ENCODE data around the gene MIGA1. TPM values are rescaled to one million over a fixed set of nuclear protein-coding genes. Genes with fewer than 3 reads are reported as not detected.
"Not testable (repeated sequence)": the region's sequence is repeated elsewhere in the genome, so short reads cannot be mapped to it uniquely, and the experiment has no call there.

Gene MIGA1
- polyA plus RNA-seq, 2 of the 4 experiments (the other 2 are of a cell fraction), result 6.5 to 7.4 TPM

- peak; percentile 35 for TF ChIP-seq CTCF (IDR thresholded peaks at IDR 0.05)
- TF ChIP-seq RAD21 (conservative IDR thresholded peaks at IDR 0.05 in 1 of 2, IDR thresholded peaks at IDR 0.05 in 1 of 2), result peak; percentile 31 to 34; a peak in 2 of 5 replicates
- TF ChIP-seq CHD2 (IDR thresholded peaks at IDR 0.05; ENCODE audit: low read length, partially characterized antibody), result no peak
- Histone ChIP-seq H3K9me3 (no peaks in the 10 kb centered on the region), H3K4me1 (peaks cover 14% of the 10 kb centered on the region; the same call in 1 of the 3 replicates), H3K4me2 (no peak overlapping the region), H3K27ac (no peak overlapping the region), H3K4me3 (no peak overlapping the region)
- ChIA-PET POLR2A (no interaction called here), CTCF (interaction anchor here (0.6 to 1.9 kb wide), 5 partner anchors 13 to 1494 kb away, joined by 3 to 7 read pairs (median 3); no protein-coding TSS in a partner anchor)
- peak; percentile 47 to 73; a peak in 3 of 6 replicates for ATAC-seq
- peak in 1 of 2 experiments; percentile 68 for DNase-seq (ENCODE audit: low read depth in 1 of 2, low spot score in 1 of 2)
- WGBS (ENCODE audit: missing lambda C conversion rate), result 56% methylated on average over 10 of the region's 10 CpGs
- no peak for FAIRE-seq
Measured at GRCh38 chr1:77825131-77825709, 45.8 kb downstream of the MIGA1 start.

DNA sequence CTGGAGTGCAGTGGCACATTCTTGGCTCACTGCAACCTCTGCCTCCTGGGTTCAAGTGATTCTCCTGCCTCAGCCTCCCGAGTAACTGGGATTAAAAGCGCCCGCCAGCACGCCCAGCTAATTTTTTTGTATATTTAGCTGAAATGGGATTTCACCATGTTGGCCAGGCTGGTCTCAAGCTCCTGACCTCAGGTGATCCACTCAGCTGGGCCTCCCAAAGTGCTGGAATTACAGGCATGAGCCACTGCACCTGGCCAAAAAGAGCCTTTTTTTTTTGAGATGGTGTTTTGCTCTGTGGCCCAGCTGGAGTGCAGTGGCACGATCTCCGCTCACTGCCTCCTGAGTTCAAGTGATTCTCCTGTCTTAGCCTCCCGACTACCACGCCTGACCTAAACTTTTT is 47.4 kb downstream of the MIGA1 start:
- H3K9me3 ChIP-seq; FAIRE-seq; ATAC-seq; H3K4me3 ChIP-seq; H3K27ac ChIP-seq; DNase-seq (ENCODE audit: low read depth in 1 of 2, low spot score in 1 of 2); H3K4me2 ChIP-seq; POLR2A ChIA-PET: not testable (repeated sequence)
- peaks cover 17% of the 10 kb centered on the region; the same call in 2 of the 3 replicates for H3K4me1 ChIP-seq
- WGBS (ENCODE audit: missing lambda C conversion rate), result 99% methylated on average over 8 of the region's 8 CpGs
- CTCF ChIA-PET, result interaction anchor here (0.6 to 0.7 kb wide), 2 partner anchors 397 to 768 kb away, joined by 3 to 4 read pairs; no protein-coding TSS in a partner anchor

GRCh38 chr1:77828098-77828497 is 48.6 kb downstream of the MIGA1 start:
- ATAC-seq (no peak), FAIRE-seq (no peak), DNase-seq (ENCODE audit: low read depth in 1 of 2, low spot score in 1 of 2) (no peak)
- no peak overlapping the region for H3K27ac ChIP-seq
- TF ChIP-seq ESRRA (IDR thresholded peaks at IDR 0.05; ENCODE audit: borderline replicate concordance, low read length), result no peak
- TF ChIP-seq GATA3 (IDR thresholded peaks at IDR 0.05; ENCODE audit: borderline replicate concordance), result no peak
- TF ChIP-seq TP53 (CRISPR knock-in tag; IDR thresholded peaks at IDR 0.05), result no peak
- no peak overlapping the region for H3K4me2 ChIP-seq
- CTCF ChIA-PET, result interaction anchor here (0.7 to 0.8 kb wide), 2 partner anchors 10 to 72 kb away, joined by 3 read pairs; no protein-coding TSS in a partner anchor
- H3K4me1 ChIP-seq, result peaks cover 30% of the 10 kb centered on the region
- 100% methylated on average over 1 of the region's 1 CpG for WGBS (ENCODE audit: missing lambda C conversion rate)
- POLR2A ChIA-PET, result no interaction called here
- H3K4me3 ChIP-seq, result no peak overlapping the region
- no peaks in the 10 kb centered on the region for H3K9me3 ChIP-seq

- no CpG with 5 or more reads among the region's 1 CpG for WGBS (ENCODE audit: missing lambda C conversion rate)
- TF ChIP-seq ESRRA (IDR thresholded peaks at IDR 0.05; ENCODE audit: borderline replicate concordance, low read length), result no peak
- TF ChIP-seq NFE2L2 (conservative IDR thresholded peaks at IDR 0.05; ENCODE audit: low read length), result no peak
- TF ChIP-seq ZC3H11A (IDR thresholded peaks at IDR 0.05), result no peak
- no peak for TF ChIP-seq EHMT2 (IDR thresholded peaks at IDR 0.05; ENCODE audit: low read depth)
- no peak for TF ChIP-seq RAD21 (conservative IDR thresholded peaks at IDR 0.05 in 1 of 2, IDR thresholded peaks at IDR 0.05 in 1 of 2)
- no peak for TF ChIP-seq CBX2 (IDR thresholded peaks at IDR 0.05; ENCODE audit: borderline replicate concordance, low read depth)
- FAIRE-seq, result no peak
- H3K27ac ChIP-seq, result no peak overlapping the region
- H3K9me3 ChIP-seq, result no peaks in the 10 kb centered on the region
- peaks cover 39% of the 10 kb centered on the region for H3K4me1 ChIP-seq
- ChIA-PET POLR2A (no interaction called here), CTCF (no interaction called here)
- no peak overlapping the region for H3K4me3 ChIP-seq
- H3K4me2 ChIP-seq, result no peak overlapping the region
- no peak for ATAC-seq
- DNase-seq (ENCODE audit: low read depth in 1 of 2, low spot score in 1 of 2), result no peak
Measured at GRCh38 chr1:77829851-77830250, 50.4 kb downstream of the MIGA1 start.

GRCh38 chr1:77830946-77831345 is 51.5 kb downstream of the MIGA1 start:
- ATAC-seq (no peak), DNase-seq (ENCODE audit: low read depth in 1 of 2, low spot score in 1 of 2) (no peak), FAIRE-seq (no peak)
- no peak overlapping the region for H3K4me3 ChIP-seq
- POLR2A ChIA-PET, result no interaction called here
- WGBS (ENCODE audit: missing lambda C conversion rate), result 99% methylated on average over 3 of the region's 3 CpGs
- H3K9me3 ChIP-seq, result no peaks in the 10 kb centered on the region
- H3K27ac ChIP-seq, result no peak overlapping the region; a peak in 1 of 6 replicates
- CTCF ChIA-PET, result no interaction called here
- H3K4me2 ChIP-seq, result no peak overlapping the region
- peaks cover 42% of the 10 kb centered on the region for H3K4me1 ChIP-seq
- TF ChIP-seq CBX2 (IDR thresholded peaks at IDR 0.05; ENCODE audit: borderline replicate concordance, low read depth), result no peak
- no peak for TF ChIP-seq MAFK (IDR thresholded peaks at IDR 0.05; ENCODE audit: partially characterized antibody)
- TF ChIP-seq USF2 (IDR thresholded peaks at IDR 0.05), result no peak
- TF ChIP-seq HES2 (IDR thresholded peaks at IDR 0.05), result no peak
- TF ChIP-seq ZFP36 (IDR thresholded peaks at IDR 0.05; ENCODE audit: borderline replicate concordance, partially characterized antibody), result no peak
- TF ChIP-seq RCOR1 (IDR thresholded peaks at IDR 0.05; ENCODE audit: low read depth, low read length), result no peak
- TF ChIP-seq HOXA7 (CRISPR knock-in tag; IDR thresholded peaks at IDR 0.05), result no peak
- no peak for TF ChIP-seq MYC (IDR thresholded peaks at IDR 0.05; ENCODE audit: borderline replicate concordance, low read length)
- no peak for TF ChIP-seq TP53 (CRISPR knock-in tag; IDR thresholded peaks at IDR 0.05)
- no peak for TF ChIP-seq POLR2A (IDR thresholded peaks at IDR 0.05; ENCODE audit: low read length)
- TF ChIP-seq, protein P1, sequence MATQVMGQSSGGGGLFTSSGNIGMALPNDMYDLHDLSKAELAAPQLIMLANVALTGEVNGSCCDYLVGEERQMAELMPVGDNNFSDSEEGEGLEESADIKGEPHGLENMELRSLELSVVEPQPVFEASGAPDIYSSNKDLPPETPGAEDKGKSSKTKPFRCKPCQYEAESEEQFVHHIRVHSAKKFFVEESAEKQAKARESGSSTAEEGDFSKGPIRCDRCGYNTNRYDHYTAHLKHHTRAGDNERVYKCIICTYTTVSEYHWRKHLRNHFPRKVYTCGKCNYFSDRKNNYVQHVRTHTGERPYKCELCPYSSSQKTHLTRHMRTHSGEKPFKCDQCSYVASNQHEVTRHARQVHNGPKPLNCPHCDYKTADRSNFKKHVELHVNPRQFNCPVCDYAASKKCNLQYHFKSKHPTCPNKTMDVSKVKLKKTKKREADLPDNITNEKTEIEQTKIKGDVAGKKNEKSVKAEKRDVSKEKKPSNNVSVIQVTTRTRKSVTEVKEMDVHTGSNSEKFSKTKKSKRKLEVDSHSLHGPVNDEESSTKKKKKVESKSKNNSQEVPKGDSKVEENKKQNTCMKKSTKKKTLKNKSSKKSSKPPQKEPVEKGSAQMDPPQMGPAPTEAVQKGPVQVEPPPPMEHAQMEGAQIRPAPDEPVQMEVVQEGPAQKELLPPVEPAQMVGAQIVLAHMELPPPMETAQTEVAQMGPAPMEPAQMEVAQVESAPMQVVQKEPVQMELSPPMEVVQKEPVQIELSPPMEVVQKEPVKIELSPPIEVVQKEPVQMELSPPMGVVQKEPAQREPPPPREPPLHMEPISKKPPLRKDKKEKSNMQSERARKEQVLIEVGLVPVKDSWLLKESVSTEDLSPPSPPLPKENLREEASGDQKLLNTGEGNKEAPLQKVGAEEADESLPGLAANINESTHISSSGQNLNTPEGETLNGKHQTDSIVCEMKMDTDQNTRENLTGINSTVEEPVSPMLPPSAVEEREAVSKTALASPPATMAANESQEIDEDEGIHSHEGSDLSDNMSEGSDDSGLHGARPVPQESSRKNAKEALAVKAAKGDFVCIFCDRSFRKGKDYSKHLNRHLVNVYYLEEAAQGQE (IDR thresholded peaks at IDR 0.05), result no peak
- no peak for TF ChIP-seq RFX5 (IDR thresholded peaks at IDR 0.05)
